GM18499 (cell line): ENCODE measurements around the gene PGS1.

Experiments
- ATAC-seq: cut with Tn5 transposase; IDR thresholded peaks from one replicate; pipeline ENCODE4 v1.9.1; 2021; ENCODE audit warnings: moderate number of reproducible peaks; ENCODE audit not compliant: insufficient read depth, unreplicated experiment

PGS1 gene

DNA sequence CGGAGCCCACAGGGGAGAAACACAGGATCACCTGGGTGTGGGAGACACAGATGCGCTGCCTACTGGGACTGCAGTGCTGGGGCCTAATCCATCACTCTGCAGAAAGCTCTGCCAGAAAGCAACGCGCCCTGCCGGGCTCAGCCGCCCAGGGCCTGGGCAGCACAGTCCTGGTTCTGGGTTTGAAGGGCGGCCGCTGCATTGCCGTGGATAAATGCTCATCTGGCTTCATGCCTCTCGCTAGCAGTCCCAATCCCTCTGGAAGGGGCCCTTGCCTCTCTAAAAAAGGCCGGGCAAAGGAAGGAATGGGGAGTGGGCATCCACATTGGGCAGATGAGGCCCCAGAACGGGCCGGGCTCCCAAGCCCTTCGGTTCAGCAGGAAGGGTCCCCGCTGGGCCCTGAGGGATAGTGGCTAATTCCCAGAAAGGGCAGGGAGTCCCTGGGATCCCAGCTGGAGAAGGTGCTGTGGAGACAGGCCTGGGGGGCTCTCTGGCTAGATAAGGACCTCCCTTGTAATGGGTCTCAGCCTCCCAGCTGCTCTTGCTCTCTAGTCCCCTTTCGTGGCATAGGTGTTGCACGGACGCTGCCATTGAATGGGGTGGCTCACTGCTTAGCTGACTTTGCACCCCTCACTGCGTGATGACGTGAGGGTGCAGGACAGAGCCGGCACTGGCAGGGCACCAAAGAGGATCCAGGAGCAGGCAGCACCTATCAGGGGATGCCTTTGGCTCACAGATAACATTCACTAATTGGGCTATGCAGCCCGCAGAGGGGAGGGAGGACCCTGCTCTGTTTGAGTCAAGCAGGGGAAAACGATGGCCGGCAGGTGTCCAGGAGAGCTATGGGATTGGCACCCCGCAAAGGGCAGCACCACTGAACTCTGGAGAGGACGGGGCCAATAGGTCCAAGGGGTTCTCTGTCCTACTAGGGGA, 88.6 kb downstream of the PGS1 start:
- ATAC-seq = no peak

DNA sequence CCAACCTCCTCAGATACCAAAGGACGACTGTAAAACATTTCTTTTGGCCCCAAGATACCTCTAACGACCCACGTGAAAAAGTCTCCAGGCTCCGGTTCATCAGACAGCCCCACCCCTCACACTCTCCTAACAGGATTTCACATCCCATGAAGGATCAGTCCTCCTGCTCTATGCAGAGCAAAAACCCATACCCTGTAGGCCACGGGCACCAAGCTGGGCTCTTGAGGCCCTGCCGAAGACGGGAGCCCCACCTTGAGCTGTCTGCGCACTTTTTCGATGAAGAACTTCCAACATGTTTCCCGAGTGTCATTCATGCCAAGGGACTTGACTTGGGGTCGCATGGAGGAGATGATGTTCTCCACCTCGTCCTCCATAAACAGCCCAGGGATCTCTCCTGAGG, 89.9 kb downstream of the PGS1 start:
- ATAC-seq = no peak

DNA sequence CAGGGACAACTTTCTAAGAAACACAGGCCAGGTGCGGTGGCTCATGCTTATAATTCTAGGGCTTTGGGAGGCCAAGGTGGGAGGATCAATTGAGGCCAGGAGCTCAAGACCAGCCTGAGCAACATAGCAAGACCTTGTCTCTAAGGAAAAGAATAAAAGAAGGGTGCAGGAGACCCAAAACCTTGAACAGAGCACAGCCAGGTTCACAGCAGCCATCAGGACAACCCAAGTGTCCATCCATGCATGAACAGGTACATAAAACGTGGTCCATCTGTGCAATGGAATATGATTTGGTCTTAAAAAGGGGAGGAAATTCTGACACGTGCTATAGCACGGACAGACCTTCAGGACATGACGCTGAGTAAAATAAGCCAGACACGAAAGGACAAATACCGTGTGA, 91.0 kb downstream of the PGS1 start:
- no peak for ATAC-seq

DNA sequence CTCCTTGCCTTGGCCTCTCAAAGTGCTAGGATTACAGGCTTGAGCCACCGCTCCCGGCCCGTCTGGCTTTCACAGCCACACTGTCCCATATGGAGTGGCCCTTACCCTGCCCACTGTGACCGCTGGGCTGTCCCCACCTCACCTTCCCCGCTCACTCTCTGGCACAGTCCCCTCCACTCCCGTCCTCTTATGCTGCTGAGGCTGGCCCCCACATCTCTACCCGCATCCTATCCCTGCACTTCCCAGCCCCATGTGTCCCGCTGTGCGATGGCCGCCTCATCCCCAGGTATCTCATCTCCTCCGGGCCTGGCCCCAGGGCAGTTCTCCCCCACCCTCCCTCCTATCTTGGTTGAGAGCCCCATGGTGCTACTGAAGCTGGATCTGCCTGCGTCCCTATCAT, 93.2 kb downstream of the PGS1 start:
- ATAC-seq = no peak

DNA sequence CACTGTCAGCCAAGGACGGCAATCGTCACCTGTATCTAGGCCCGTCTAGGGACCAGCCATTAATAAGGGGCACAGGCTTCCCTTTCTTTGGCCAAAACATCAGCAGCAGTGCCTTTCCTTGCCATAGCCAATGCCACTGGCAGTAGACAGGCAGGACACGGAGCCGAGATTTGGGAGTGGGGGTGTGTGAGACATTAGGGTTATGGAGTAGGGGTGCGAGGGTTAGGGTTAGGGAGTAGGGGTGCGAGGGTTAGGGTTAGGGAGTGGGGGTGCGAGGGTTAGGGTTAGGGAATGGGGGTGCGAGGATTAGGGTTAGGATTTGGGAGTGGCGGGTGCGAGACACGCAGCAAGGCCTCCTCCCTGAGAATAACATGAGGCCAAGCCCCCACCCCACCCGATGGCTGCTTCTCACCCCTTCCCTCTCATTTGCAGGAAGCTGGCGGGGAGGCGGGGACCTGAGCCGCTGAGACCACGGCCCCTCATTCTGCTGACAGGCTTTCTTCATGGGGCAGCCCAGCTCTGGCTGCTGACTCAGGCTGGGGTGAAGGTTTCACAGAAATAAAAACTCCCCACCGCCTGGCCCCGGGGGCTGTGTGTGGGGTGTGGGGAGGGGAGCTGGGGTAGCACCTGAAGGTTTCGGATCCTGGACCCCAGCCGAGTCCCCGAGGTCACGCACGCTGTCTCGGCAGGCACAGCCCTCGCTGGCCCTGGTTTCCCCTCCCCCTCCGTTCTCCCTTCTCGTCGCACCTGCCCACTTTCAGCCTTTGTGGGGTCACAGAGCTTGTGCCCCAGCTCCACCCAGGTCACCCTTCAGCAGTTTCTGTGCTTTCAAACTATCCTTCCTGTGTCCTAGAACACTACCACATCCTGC, 93.8 kb downstream of the PGS1 start:
- ATAC-seq = no peak

DNA sequence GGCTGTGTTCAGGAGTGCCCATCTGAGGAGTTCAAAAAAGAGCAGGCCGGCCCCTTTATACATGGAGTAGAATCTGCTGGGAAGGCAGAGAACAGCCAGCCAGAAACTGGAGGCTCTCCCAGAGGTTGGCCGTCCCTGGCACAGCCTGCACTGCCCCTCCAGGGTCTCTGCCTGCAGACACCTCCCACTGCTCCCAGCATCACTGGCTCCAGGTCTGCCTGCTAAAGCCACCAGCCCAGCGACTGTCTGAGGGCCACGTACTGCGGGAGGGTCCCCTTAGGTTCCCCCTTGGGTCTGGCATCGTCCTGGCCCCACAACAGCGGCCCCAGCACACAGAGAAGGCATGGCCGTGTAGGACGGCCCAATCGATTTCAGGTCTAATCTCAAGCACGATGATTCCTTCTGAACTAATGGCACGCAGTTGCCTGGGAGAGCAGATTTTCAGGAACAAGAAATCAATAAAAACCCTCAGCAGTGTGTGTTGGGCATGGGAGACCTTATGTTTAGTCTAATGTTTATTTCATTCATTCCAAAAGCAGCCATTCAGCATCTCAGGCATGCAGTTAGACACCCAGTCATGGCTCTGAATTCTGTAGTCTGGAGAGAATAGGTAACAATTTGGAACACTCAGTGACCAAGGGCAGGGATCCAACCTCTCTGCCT, 95.6 kb downstream of the PGS1 start:
- no peak for ATAC-seq
